OCI-LY1 (cell line): ENCODE results near the gene XPO4.

Source experiments
- H2AFZ ChIP-seq: fragments of 200-600 bp; sonication (generic), shearing (Covaris generic); 2 replicates; pipeline ENCODE4 v1.6.0; 2014; ENCODE audit warnings: antibody characterized with exemption, mild to moderate bottlenecking, low read length
- H3F3A ChIP-seq: fragments of 200-600 bp; sonication (generic), shearing (Covaris generic); 2 replicates; pipeline ENCODE4 v1.6.0; 2014; ENCODE audit warnings: mild to moderate bottlenecking, antibody characterized with exemption, low read length, moderate library complexity; ENCODE audit not compliant: insufficient read depth
- H3K27ac ChIP-seq: fragments of 200-600 bp; sonication (generic); 2 replicates; pipeline ENCODE4 v1.5.1; 2014; ENCODE audit warnings: low read length, mixed run types, mild to moderate bottlenecking, low read depth; ENCODE audit not compliant: poor library complexity, severe bottlenecking
- H3K27me3 ChIP-seq: fragments of 200-600 bp; sonication (generic); 2 replicates; pipeline ENCODE4 v1.6.0; 2014; ENCODE audit warnings: antibody characterized with exemption, mild to moderate bottlenecking, low read length, moderate library complexity; ENCODE audit not compliant: insufficient read depth
- H3K36me3 ChIP-seq: fragments of 200-600 bp; sonication (generic); 2 replicates; pipeline ENCODE4 v1.6.1; 2014; ENCODE audit warnings: mild to moderate bottlenecking, antibody characterized with exemption, low read length, moderate library complexity, mixed read lengths; ENCODE audit not compliant: insufficient read depth
- H3K4me1 ChIP-seq: fragments of 200-600 bp; sonication (generic); 2 replicates; pipeline ENCODE4 v1.5.1; 2014; ENCODE audit warnings: mild to moderate bottlenecking, low read length, moderate library complexity; ENCODE audit not compliant: insufficient read depth, severe bottlenecking
- H3K4me2 ChIP-seq: fragments of 200-600 bp; sonication (generic), shearing (Covaris generic); 2 replicates; pipeline ENCODE4 v1.6.1; 2014; ENCODE audit warnings: low read length
- H3K4me3 ChIP-seq: fragments of 200-600 bp; sonication (generic); 2 replicates; pipeline ENCODE4 v1.5.1; 2014; ENCODE audit warnings: low read length, low read depth, mild to moderate bottlenecking, mixed read lengths; ENCODE audit not compliant: poor library complexity, severe bottlenecking
- H3K79me2 ChIP-seq: fragments of 200-600 bp; shearing (Covaris generic); 2 replicates; pipeline ENCODE4 v1.6.1; 2016; ENCODE audit warnings: mixed run types, low read length, mixed read lengths; ENCODE audit not compliant: insufficient read depth
- H3K9ac ChIP-seq: fragments of 200-600 bp; sonication (generic), shearing (Covaris generic); 2 replicates; pipeline ENCODE4 v1.6.1; 2014; ENCODE audit warnings: mild to moderate bottlenecking, low read length, mixed read lengths
- H3K9me2 ChIP-seq: fragments of 200-600 bp; sonication (generic), shearing (Covaris generic); 2 replicates; pipeline ENCODE4 v1.6.1; 2014; ENCODE audit warnings: low read depth, mild to moderate bottlenecking, low read length, mixed read lengths
- H3K9me3 ChIP-seq: fragments of 200-600 bp; shearing (Covaris generic); 2 replicates; pipeline ENCODE4 v1.6.1; 2014; ENCODE audit warnings: low read length, mixed read lengths
- H4K20me1 ChIP-seq: fragments of 200-600 bp; sonication (generic), shearing (Covaris generic); 2 replicates; pipeline ENCODE4 v1.6.0; 2016; ENCODE audit warnings: mild to moderate bottlenecking, low read length; ENCODE audit not compliant: insufficient read depth
- CTCF ChIP-seq: fragments of 200-600 bp; sonication (generic), shearing (Covaris generic); IDR thresholded peaks from 2 replicates; pipeline ENCODE4 v1.5.1; 2017; ENCODE audit warnings: mild to moderate bottlenecking, antibody characterized with exemption, low read length, moderate library complexity, mixed read lengths
- EZH2 ChIP-seq: fragments of 200-600 bp; sonication (generic), shearing (Covaris generic); IDR thresholded peaks from 2 replicates; pipeline ENCODE4 v1.8.0; 2017; ENCODE audit warnings: borderline replicate concordance, mixed run types, mild to moderate bottlenecking, antibody characterized with exemption, low read length, moderate library complexity, mixed read lengths

XPO4 gene

DNA sequence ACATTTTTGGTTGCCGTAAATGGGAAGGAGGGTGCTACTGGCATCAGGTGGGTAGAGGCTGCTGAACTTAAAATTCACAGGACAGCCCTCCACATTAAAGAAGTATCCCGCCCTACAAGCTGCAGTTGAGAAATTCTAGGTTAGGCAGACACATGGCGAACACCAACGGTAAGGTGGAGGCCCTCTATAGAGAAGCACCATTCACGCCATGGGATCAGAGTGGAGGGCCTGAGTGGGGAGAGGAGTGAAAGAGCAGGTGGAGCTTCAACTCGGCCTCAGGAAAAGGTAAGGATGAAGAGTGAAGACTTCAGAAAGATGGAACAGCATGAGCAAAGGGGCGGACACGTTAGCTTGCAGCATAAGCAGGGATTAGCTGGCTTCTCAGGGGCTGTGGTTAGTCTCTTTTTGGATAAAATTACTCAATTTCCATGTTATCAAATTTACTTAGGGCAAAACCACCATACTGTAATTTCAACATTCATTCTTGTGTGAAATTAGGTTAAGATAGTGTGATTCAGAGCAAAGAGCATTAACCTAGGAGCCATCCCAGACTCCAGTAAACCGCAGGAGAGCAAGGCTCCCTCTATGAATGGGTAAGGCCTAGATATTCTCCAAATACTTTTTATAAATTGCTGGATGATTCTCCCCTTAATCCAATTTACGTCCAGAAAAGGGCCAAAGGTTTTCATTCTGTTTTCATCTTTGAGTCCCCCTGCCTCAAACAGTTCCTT, 130.0 kb downstream of the XPO4 start:
- H3K4me2 ChIP-seq, result peak overlapping the region; percentile 77
- H3K9me3 ChIP-seq, result peaks cover 8% of the 10 kb centered on the region; the same call in 1 of the 2 replicates
- H3F3A ChIP-seq, result peaks cover 5% of the 10 kb centered on the region; the same call in 1 of the 2 replicates
- TF ChIP-seq CTCF, result no peak
- no peak for TF ChIP-seq EZH2
- peaks cover 19% of the 10 kb centered on the region for H3K4me1 ChIP-seq
- no peaks in the 10 kb centered on the region for H4K20me1 ChIP-seq
- peak overlapping the region; percentile 85 for H3K9ac ChIP-seq
- H2AFZ ChIP-seq, result no peak overlapping the region
- H3K27ac ChIP-seq, result peak overlapping the region; percentile 81
- H3K79me2 ChIP-seq, result no peaks in the 10 kb centered on the region
- H3K27me3 ChIP-seq, result no peaks in the 10 kb centered on the region
- H3K36me3 ChIP-seq, result peaks cover 32% of the 10 kb centered on the region
- H3K4me3 ChIP-seq, result peak overlapping the region; percentile 76
- no peaks in the 10 kb centered on the region for H3K9me2 ChIP-seq

GRCh38 chr13:20769834-20770233, 132.7 kb downstream of the XPO4 start:
- H3K79me2 ChIP-seq, result no peaks in the 10 kb centered on the region
- no peaks in the 10 kb centered on the region for H4K20me1 ChIP-seq
- H2AFZ ChIP-seq, result no peak overlapping the region
- H3F3A ChIP-seq, result peaks cover under 1% of the 10 kb centered on the region; the same call in 1 of the 2 replicates
- no peaks in the 10 kb centered on the region for H3K9me2 ChIP-seq
- no peak for TF ChIP-seq EZH2
- no peak for TF ChIP-seq CTCF
- H3K4me2 ChIP-seq, result no peak overlapping the region
- H3K4me1 ChIP-seq, result peaks cover 19% of the 10 kb centered on the region
- H3K4me3 ChIP-seq, result no peak overlapping the region
- H3K36me3 ChIP-seq, result peaks cover 28% of the 10 kb centered on the region
- peaks cover 8% of the 10 kb centered on the region; the same call in 1 of the 2 replicates for H3K9me3 ChIP-seq
- no peak overlapping the region for H3K27ac ChIP-seq
- H3K27me3 ChIP-seq, result no peaks in the 10 kb centered on the region
- H3K9ac ChIP-seq, result no peak overlapping the region

GRCh38 chr13:20769091-20769490, 133.5 kb downstream of the XPO4 start:
- no peaks in the 10 kb centered on the region for H3K27me3 ChIP-seq
- no peaks in the 10 kb centered on the region for H3K79me2 ChIP-seq
- no peak overlapping the region for H3K27ac ChIP-seq
- no peak overlapping the region for H3K4me2 ChIP-seq
- no peak overlapping the region for H3K9ac ChIP-seq
- peaks cover 28% of the 10 kb centered on the region for H3K36me3 ChIP-seq
- peaks cover 17% of the 10 kb centered on the region for H3K4me1 ChIP-seq
- no peaks in the 10 kb centered on the region for H3K9me2 ChIP-seq
- no peaks in the 10 kb centered on the region for H4K20me1 ChIP-seq
- H3F3A ChIP-seq, result no peaks in the 10 kb centered on the region
- no peak overlapping the region for H3K4me3 ChIP-seq
- H3K9me3 ChIP-seq, result peaks cover 8% of the 10 kb centered on the region; the same call in 1 of the 2 replicates
- no peak overlapping the region for H2AFZ ChIP-seq
- TF ChIP-seq EZH2 (no peak), CTCF (no peak)
